Body of pancreas (tissue), 4 donors: Measurements from ENCODE around the gene P3R3URF. TPM values are rescaled to one million over a fixed set of nuclear protein-coding genes. Genes with fewer than 3 reads are reported as not detected.

ENCODE experiments used
- ATAC-seq: fragments of 150-250 bp; one replicate; pipeline ENCODE4 v1.9.1; 2016
- DNase-seq, 4 donors: peaks; one replicate each; pipeline ENCODE4 v3.0.0-alpha.2; 2019
- H3K27ac ChIP-seq, 4 donors: fragments of 200-600 bp; sonication (generic); 1 replicate in 3 of 4; 2 replicates in 1 of 4; pipeline versions ENCODE4 v1.5.1 to v1.6.1; 2016 to 2019; ENCODE audit warnings: mild to moderate bottlenecking in 1 of 4, mixed read lengths in 1 of 4, moderate library complexity in 1 of 4
- H3K27me3 ChIP-seq, 2 donors: fragments of 200-600 bp; sonication (generic); one replicate each; pipeline ENCODE4 v1.6.0; 2016; ENCODE audit warnings: mild to moderate bottlenecking in 1 of 2
- H3K36me3 ChIP-seq, 2 donors: fragments of 200-600 bp; sonication (generic); replicated peaks in 1 of 2; 2 replicates each; pipeline ENCODE4 v1.5.1; 2016; ENCODE audit warnings: low read depth in 2 of 2; ENCODE audit not compliant: insufficient read depth in 1 of 2
- H3K4me1 ChIP-seq: fragments of 200-600 bp; sonication (generic); one replicate; pipeline ENCODE4 v1.6.0; 2016
- H3K4me3 ChIP-seq, 2 donors: fragments of 200-600 bp; sonication (generic); 1 replicate in 1 of 2; 2 replicates in 1 of 2; pipeline ENCODE4 v1.5.1; 2016 to 2019
- H3K9me3 ChIP-seq, 3 donors: fragments of 200-600 bp; sonication (generic); 1 replicate in 2 of 3; 2 replicates in 1 of 3; pipeline ENCODE4 v1.5.1; 2016
- CTCF ChIP-seq, 7 experiments: fragments of 450-650 bp in 4 of 7; fragments of 200-600 bp in 3 of 7; sonication (generic) in 3 of 7; IDR thresholded peaks; one replicate each; pipeline ENCODE4 v1.5.1; 2016 to 2019; ENCODE audit warnings: antibody characterized with exemption in 7 of 7
- POLR2A ChIP-seq, 3 donors: fragments of 450-650 bp; IDR thresholded peaks; one replicate each; pipeline ENCODE4 v1.6.1; 2016; ENCODE audit warnings: antibody characterized with exemption in 3 of 3, mild to moderate bottlenecking in 2 of 3
- WGBS, 2 donors: methylation state at CpG; one replicate each; pipeline ENCODE4 v1.1.5; 2017; 5-methylcytosine and 5-hydroxymethylcytosine counted together
- intact Hi-C: fragments of 100-400 bp; cut with DNase I; formaldehyde crosslinking; loops from one replicate; pipeline ENCODE4 v1.15.1; 2023
- total RNA-seq, 2 donors: library from RNA; depleted of rRNA; stranded (reverse); fragments of >200 nt; gene quantifications; one replicate each; pipeline ENCODE4 v1.1.0, GENCODE V29; 2016

The P3R3URF gene
- total RNA-seq, 2 donors from 2014 or later, result not detected

- Histone ChIP-seq H3K36me3 (peaks cover 0 to 6% of the 10 kb centered on the region in 2 donors), H3K27me3 (no peaks in the 10 kb centered on the region), H3K4me1 (peaks cover 24% of the 10 kb centered on the region), H3K4me3 (peak overlapping the region; percentile 54 to 75), H3K9me3 (no peaks in the 10 kb centered on the region), H3K27ac (peak overlapping the region in 3 of 4 donors; percentile 51 to 73 (median 56))
- no peak for ATAC-seq
- WGBS, 2 donors, result 52 to 80% methylated on average over 3 to 9 of the region's 9 CpGs
- no peak for TF ChIP-seq CTCF (IDR thresholded peaks at IDR 0.05)
- no peak for TF ChIP-seq POLR2A (IDR thresholded peaks at IDR 0.05)
- no peak for DNase-seq
- intact Hi-C loops, result no loop called here
Observed at GRCh38 chr1:46197560-46197963, 21.3 kb upstream of the P3R3URF start.

DNA sequence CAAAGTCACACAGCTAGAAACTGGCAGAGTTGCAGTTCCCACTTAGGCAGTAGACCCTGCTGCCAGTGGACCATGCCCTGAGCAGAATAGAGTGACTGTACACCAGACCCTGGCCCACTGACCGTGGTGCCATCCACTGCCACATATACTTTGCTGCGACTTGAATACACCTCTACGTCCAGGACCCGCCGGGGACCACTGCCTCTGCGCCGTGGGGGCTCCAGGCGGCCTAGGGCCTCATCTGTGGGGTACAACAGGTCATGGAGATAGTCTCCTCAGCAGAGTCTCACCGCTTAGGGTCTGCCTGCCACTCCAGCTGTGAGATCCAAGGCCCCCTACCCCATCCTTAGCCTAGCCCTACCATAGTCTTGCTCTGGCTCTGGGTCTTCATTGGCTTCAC lies 20.3 kb upstream of the P3R3URF start:
- DNase-seq, result no peak
- no peak for ATAC-seq
- Histone ChIP-seq H3K4me3 (no peak overlapping the region), H3K36me3 (peaks cover 0 to 9% of the 10 kb centered on the region in 2 donors), H3K9me3 (no peaks in the 10 kb centered on the region), H3K27ac (no peak overlapping the region), H3K4me1 (peaks cover 24% of the 10 kb centered on the region), H3K27me3 (no peaks in the 10 kb centered on the region)
- WGBS, 2 donors, result 95 to 100% methylated on average over 6 to 9 of the region's 9 CpGs
- no peak for TF ChIP-seq CTCF (IDR thresholded peaks at IDR 0.05)
- no peak for TF ChIP-seq POLR2A (IDR thresholded peaks at IDR 0.05)
- intact Hi-C loops, result no loop called here

- no peak for TF ChIP-seq POLR2A (IDR thresholded peaks at IDR 0.05)
- no peak for TF ChIP-seq CTCF (IDR thresholded peaks at IDR 0.05)
- DNase-seq (no peak), ATAC-seq (no peak)
- H3K36me3 ChIP-seq, result peaks cover 0 to 11% of the 10 kb centered on the region in 2 donors
- H3K4me3 ChIP-seq, result no peak overlapping the region
- intact Hi-C loops, result no loop called here
- no peaks in the 10 kb centered on the region for H3K27me3 ChIP-seq
- H3K9me3 ChIP-seq, result no peaks in the 10 kb centered on the region
- no peak overlapping the region for H3K27ac ChIP-seq
- H3K4me1 ChIP-seq, result peaks cover 24% of the 10 kb centered on the region
- WGBS, 2 donors, result 69 to 71% methylated on average over 5 of the region's 5 CpGs
Observed at GRCh38 chr1:46194641-46195193, 18.4 kb upstream of the P3R3URF start.

GRCh38 chr1:46193984-46194570 lies 17.8 kb upstream of the P3R3URF start:
- ATAC-seq, result no peak
- Histone ChIP-seq H3K9me3 (no peaks in the 10 kb centered on the region), H3K27ac (no peak overlapping the region), H3K4me3 (no peak overlapping the region), H3K36me3 (peaks cover 0 to 11% of the 10 kb centered on the region in 2 donors), H3K27me3 (no peaks in the 10 kb centered on the region), H3K4me1 (peaks cover 21% of the 10 kb centered on the region)
- 68 to 93% methylated on average over 4 to 8 of the region's 9 CpGs for WGBS, 2 donors
- TF ChIP-seq CTCF (IDR thresholded peaks at IDR 0.05) (no peak), POLR2A (IDR thresholded peaks at IDR 0.05) (no peak)
- intact Hi-C loops, result no loop called here
- no peak for DNase-seq

DNA sequence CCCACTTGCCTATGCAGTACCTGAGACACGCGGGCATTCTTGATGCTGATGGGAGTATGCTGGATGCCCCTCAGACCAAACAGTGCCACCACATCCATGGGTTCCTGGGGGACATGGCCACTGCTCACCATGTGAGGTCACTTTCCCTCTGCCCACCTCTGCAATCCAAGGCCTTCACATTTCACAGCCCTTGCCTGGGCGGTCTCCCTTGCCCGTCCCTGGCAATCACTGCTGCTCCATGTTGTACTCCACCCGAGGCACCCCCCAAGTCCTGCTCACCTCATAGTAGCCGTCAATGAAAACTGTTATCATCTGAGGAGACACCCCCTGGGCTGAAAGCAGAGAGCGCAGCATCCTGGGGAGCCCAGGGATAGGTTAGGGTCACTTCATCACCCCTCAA lies 17.0 kb upstream of the P3R3URF start:
- Histone ChIP-seq H3K9me3 (no peaks in the 10 kb centered on the region), H3K27me3 (no peaks in the 10 kb centered on the region), H3K36me3 (peaks cover 0 to 11% of the 10 kb centered on the region in 2 donors), H3K4me3 (no peak overlapping the region), H3K27ac (no peak overlapping the region), H3K4me1 (peaks cover 15% of the 10 kb centered on the region)
- DNase-seq (no peak), ATAC-seq (no peak)
- 88 to 90% methylated on average over 5 to 7 of the region's 7 CpGs for WGBS, 2 donors
- TF ChIP-seq CTCF (IDR thresholded peaks at IDR 0.05), result no peak
- no peak for TF ChIP-seq POLR2A (IDR thresholded peaks at IDR 0.05)
- intact Hi-C loops, result no loop called here
